ACC112 (cell line): ENCODE data around the gene MAGI1.

ENCODE experiments used
- H2AFZ ChIP-seq: fragments of 200-600 bp; sonication (generic); one replicate; pipeline ENCODE4 v1.6.0; 2017; ENCODE audit warnings: antibody characterized with exemption, low read length; ENCODE audit not compliant: unreplicated experiment
- H3K27ac ChIP-seq: fragments of 200-600 bp; sonication (generic); 2 replicates; pipeline ENCODE4 v1.5.1; 2014; ENCODE audit warnings: low read depth, mild to moderate bottlenecking, antibody characterized with exemption, low read length, moderate library complexity
- H3K27me3 ChIP-seq: fragments of 200-600 bp; sonication (generic); 2 replicates; pipeline ENCODE4 v1.6.1; 2014; ENCODE audit warnings: mild to moderate bottlenecking, antibody characterized with exemption, low read length, moderate library complexity, mixed read lengths; ENCODE audit not compliant: insufficient read depth
- H3K36me3 ChIP-seq: fragments of 200-600 bp; sonication (generic); 2 replicates; pipeline ENCODE4 v1.6.1; 2016; ENCODE audit warnings: mild to moderate bottlenecking, antibody characterized with exemption, low read length, moderate library complexity, mixed read lengths; ENCODE audit not compliant: insufficient read depth
- H3K4me1 ChIP-seq: fragments of 200-600 bp; sonication (generic); one replicate; pipeline ENCODE4 v1.6.1; 2016; ENCODE audit warnings: low read length, mixed read lengths; ENCODE audit not compliant: insufficient read depth, unreplicated experiment, control insufficient read depth
- H3K4me3 ChIP-seq: fragments of 200-600 bp; sonication (generic); 2 replicates; pipeline ENCODE4 v1.5.1; 2014; ENCODE audit warnings: mild to moderate bottlenecking, low read depth, low read length
- H3K79me2 ChIP-seq: fragments of 200-600 bp; sonication (generic); one replicate; pipeline ENCODE4 v1.6.0; 2016; ENCODE audit warnings: low read length; ENCODE audit not compliant: control insufficient read depth, unreplicated experiment, insufficient read depth

Gene MAGI1

DNA sequence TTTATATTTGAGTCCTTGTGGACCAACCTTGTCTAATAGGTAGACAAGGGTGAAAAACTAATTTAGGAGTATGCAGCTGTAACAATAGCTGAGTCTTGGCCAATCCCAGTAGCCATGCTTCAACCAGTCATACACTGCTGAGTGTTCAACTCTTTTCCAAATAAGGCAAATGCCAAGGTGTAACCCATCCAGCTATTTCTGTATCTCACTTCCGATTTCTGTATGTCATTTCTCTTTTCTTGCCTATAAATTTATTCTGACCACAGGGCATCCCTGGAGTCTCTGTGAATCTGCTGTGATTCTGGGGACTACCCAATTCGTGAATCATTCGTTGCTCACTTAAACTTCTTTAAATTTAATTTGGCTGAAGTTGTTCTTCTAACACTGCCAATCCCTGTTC lies 93.2 kb downstream of the MAGI1 start:
- Histone ChIP-seq H3K79me2 (peaks cover 6% of the 10 kb centered on the region), H3K4me3 (no peak overlapping the region), H3K27ac (peak overlapping the region; percentile 91), H3K36me3 (no peaks in the 10 kb centered on the region), H3K27me3 (no peaks in the 10 kb centered on the region), H3K4me1 (peaks cover 50% of the 10 kb centered on the region), H2AFZ (no peak overlapping the region)

DNA sequence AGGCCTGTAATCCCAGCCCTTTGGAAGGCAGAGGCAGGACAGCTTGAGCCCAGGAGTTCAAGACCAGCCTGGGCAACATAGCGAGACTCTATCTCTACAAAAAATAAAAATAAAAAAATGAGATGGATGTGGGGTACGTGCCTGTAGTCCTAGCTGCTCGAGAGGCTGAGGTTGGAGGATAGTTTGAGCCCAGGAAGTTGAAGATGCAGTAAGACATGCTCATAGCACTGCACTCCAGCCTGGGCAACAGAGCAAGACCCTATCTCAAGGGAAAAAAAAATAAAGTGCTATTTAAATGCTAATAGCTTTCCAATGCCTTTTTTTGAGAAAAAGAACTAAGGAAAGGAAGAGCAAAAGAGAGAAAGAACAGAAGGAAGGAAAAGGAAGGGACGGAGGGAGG lies 94.5 kb downstream of the MAGI1 start:
- H3K4me3 ChIP-seq: no peak overlapping the region
- H3K27me3 ChIP-seq: no peaks in the 10 kb centered on the region
- H3K4me1 ChIP-seq: peaks cover 53% of the 10 kb centered on the region
- peaks cover 5% of the 10 kb centered on the region for H3K79me2 ChIP-seq
- H2AFZ ChIP-seq: no peak overlapping the region
- H3K36me3 ChIP-seq: no peaks in the 10 kb centered on the region
- H3K27ac ChIP-seq: no peak overlapping the region

DNA sequence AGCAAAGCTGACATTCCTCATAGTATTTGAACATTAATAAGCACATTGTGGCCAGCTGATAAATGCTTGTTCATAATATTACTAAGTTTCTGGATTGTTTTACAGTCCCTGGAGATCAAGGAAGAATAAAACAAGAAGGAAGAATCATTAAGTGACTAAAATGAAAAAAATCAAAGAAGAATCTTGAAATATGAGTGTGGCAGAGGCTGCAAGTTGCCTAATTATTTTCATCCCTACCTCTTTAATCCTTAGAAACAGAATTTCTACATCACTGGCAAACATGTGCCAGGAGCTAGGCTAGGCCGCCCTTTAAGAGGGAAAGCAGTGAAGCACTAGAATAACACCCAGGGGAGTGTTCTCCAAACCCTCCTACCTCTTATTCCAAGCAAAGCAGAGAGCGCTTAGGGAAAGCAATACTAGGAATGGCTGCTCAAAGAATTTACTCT lies 98.9 kb downstream of the MAGI1 start:
- H3K36me3 ChIP-seq: no peaks in the 10 kb centered on the region
- peak overlapping the region; percentile 95 for H3K27ac ChIP-seq
- peaks cover 6% of the 10 kb centered on the region for H3K79me2 ChIP-seq
- peak overlapping the region; percentile 79 for H2AFZ ChIP-seq
- H3K4me1 ChIP-seq: peaks cover 32% of the 10 kb centered on the region
- H3K4me3 ChIP-seq: peak overlapping the region; percentile 60
- no peaks in the 10 kb centered on the region for H3K27me3 ChIP-seq

DNA sequence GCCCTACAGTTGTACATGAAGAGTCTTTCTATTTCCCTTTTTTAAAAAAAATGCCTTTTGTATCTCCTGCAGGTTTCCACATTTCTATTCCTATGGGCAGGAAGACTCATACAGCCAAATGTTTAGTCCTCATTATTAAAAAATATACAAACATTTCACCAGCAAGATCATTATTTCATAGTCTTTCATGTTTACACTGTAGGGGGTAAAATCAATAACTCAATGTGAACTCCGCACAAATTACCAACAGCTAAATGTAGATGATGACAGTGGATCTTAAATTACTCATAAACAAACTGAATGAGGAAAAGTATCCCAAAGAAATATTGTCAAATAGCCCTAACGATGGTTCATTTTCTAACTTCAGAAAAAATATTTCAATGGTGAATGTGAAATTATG lies 99.5 kb downstream of the MAGI1 start:
- Histone ChIP-seq H3K36me3 (no peaks in the 10 kb centered on the region), H3K79me2 (peaks cover 6% of the 10 kb centered on the region), H2AFZ (peak overlapping the region; percentile 79), H3K4me3 (peak overlapping the region; percentile 60), H3K27me3 (no peaks in the 10 kb centered on the region), H3K27ac (peak overlapping the region; percentile 95), H3K4me1 (peaks cover 29% of the 10 kb centered on the region)

DNA sequence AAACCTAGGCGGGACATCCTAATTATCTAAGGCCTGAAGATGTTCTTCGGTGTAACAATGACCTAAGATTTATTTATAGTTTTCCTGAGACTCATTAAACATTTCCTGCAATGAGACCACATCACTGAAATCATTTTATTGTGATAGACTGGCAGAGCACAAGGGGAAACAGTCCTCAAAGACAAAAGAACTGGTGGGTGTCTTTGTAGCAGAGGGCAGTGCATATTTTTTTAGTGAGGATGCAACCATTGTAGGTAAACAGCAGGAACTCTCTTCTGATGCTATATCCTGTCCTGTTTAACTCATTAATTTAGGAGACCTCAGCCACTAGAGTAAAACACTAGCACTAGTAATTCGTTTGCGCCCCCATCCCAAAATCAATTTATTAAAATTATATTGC lies 100.0 kb downstream of the MAGI1 start:
- Histone ChIP-seq H2AFZ (no peak overlapping the region), H3K4me1 (peaks cover 29% of the 10 kb centered on the region), H3K36me3 (no peaks in the 10 kb centered on the region), H3K79me2 (peaks cover 6% of the 10 kb centered on the region), H3K27ac (peak overlapping the region; percentile 95), H3K4me3 (peak overlapping the region; percentile 60; the same call in 1 of the 2 replicates), H3K27me3 (no peaks in the 10 kb centered on the region)

DNA sequence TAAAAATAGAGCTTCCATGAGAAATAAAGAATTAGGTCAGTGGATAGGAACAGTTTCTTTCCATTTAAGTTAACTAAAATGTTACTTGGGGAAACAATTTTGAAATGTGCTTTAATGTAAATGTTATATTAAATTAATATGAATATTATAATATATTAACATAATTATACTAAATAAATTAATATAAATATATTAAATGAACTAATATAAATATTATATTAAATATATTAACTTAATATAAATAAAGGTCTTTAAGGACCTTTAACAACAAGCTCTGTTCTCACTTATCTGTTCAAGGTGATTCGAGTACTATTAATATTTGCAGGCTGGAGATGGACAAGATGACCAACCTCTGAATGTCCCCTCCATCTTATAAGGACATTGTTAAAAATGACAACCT lies 100.6 kb downstream of the MAGI1 start:
- Histone ChIP-seq H3K36me3 (no peaks in the 10 kb centered on the region), H3K4me1 (peaks cover 29% of the 10 kb centered on the region), H3K79me2 (peaks cover 6% of the 10 kb centered on the region), H3K27ac (peak overlapping the region; percentile 95), H3K4me3 (no peak overlapping the region), H2AFZ (no peak overlapping the region), H3K27me3 (no peaks in the 10 kb centered on the region)

DNA sequence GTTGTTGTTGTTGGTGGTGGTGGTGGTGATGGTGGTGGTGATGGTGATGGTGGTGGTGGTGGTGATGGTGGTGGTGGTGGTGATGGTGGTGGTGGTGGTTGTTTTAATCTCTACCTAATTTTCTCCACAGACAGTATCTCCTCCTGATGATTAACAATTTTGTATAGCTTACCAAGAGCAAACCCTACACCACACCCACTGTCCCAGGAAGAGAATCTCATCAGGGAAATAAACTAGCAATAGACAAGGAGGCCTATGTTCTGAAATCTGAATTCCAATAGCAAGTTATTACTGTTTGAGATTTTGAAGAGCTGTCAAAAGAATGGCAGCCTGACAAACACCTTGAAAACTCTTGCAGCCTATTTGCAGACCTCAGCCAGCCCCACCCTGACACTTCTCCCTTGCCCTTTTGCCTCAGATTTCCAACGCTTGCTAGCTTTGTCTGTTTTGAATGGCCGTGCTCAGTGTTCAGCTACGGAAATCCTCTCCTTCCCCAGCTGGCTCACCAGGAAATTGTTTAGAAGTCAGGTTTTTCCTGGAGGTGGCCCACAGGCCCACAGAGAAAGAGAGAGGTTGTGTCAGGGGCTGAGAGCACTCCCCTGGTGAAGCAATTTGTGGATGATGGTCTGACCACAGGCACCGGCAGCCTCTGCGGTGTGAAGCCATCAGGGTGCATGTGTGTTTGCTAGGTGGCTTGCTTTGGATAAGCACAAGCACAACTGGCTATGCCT lies 101.6 kb downstream of the MAGI1 start:
- H2AFZ ChIP-seq: no peak overlapping the region
- H3K27ac ChIP-seq: no peak overlapping the region
- peaks cover 6% of the 10 kb centered on the region for H3K79me2 ChIP-seq
- no peak overlapping the region for H3K4me3 ChIP-seq
- peaks cover 29% of the 10 kb centered on the region for H3K4me1 ChIP-seq
- no peaks in the 10 kb centered on the region for H3K36me3 ChIP-seq
- H3K27me3 ChIP-seq: no peaks in the 10 kb centered on the region

DNA sequence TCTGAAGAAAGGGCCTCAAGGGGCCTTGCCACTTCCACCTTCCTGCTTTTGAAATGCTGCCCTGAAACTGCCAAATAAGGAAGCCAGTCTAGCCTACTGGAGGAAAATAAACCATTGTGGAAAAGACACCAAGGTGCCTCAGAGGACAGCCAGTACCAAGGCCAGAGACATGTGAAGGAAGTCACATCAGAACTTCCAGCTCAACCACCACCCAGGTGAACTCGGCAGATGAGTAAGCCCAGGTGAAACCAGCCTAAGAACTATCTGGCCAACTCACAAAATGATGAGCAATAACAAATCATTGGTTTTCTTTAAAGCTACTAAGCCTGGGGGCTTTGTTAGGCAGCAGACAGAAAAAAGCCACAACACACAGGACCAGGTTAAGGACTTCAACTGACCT lies 103.0 kb downstream of the MAGI1 start:
- H3K79me2 ChIP-seq: peaks cover 6% of the 10 kb centered on the region

DNA sequence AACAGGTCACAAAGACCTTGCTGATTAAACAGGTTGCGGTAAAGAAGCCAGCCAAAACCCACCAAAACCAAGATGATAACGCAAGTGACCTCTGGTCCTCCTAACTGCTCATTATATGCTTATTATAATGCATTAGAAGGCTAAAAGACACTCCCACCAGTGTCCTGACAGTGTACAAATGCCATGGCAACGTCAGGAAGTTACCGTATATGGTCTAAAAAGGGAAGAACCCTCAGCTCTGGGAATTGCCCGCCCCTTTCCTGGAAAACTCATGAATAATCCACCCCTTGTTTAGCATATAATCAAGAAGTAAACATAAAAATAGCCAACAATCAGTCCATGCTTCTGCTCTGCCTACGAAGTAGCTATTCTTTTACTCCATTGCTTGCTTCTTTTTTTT lies 108.1 kb downstream of the MAGI1 start:
- no peak overlapping the region for H3K27ac ChIP-seq
- peaks cover 3% of the 10 kb centered on the region for H3K79me2 ChIP-seq

More for the DNA sequence above, 103.0 kb downstream of the MAGI1 start:
- H2AFZ ChIP-seq: no peak overlapping the region
- H3K36me3 ChIP-seq: no peaks in the 10 kb centered on the region
- H3K27me3 ChIP-seq: no peaks in the 10 kb centered on the region
- peaks cover 28% of the 10 kb centered on the region for H3K4me1 ChIP-seq
- no peak overlapping the region for H3K27ac ChIP-seq
- no peak overlapping the region for H3K4me3 ChIP-seq

DNA sequence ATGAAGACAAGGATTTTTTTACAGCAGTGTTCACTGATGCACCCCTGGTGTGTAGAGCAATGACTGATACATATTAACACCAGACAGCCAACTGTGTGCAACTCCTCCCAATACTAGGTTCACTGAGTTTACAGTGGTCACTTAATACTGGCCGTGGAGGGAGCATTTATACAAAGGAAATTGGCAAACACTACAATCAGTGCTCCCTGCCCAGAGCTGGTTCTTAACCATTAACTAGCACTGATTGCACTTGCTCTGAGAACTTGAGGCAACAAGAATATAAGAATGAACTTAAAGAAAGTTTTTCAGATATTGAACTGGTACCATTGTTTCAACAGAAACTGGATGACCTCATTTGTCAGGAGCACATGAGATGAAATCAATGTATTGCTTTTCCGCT lies 110.6 kb downstream of the MAGI1 start:
- no peak overlapping the region for H2AFZ ChIP-seq
- no peak overlapping the region for H3K27ac ChIP-seq
- H3K4me3 ChIP-seq: no peak overlapping the region
- peaks cover 7% of the 10 kb centered on the region for H3K4me1 ChIP-seq
- H3K36me3 ChIP-seq: no peaks in the 10 kb centered on the region
- H3K27me3 ChIP-seq: no peaks in the 10 kb centered on the region
- H3K79me2 ChIP-seq: peaks cover 10% of the 10 kb centered on the region

More for the DNA sequence above, 108.1 kb downstream of the MAGI1 start:
- H2AFZ ChIP-seq: no peak overlapping the region
- no peaks in the 10 kb centered on the region for H3K27me3 ChIP-seq
- peaks cover 7% of the 10 kb centered on the region for H3K4me1 ChIP-seq
- no peaks in the 10 kb centered on the region for H3K36me3 ChIP-seq
- no peak overlapping the region for H3K4me3 ChIP-seq

DNA sequence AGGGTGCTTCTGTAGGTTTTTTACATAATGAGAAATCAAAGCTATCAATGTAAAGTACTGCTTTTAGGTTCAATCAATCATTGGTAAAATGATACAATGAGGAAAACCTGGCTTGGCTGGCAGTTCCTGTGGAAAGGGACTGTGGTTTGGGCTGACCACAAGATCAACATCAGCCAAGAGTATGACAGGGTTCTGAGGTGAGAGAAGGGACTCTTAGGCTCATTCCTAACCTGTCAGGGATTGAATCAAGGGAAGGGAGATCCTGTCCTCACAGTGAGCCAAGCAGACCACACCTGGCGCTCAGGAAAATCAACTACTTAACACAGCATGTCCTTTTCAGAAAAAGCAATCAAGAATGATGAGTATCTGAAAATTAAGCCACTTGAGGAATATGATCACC lies 111.1 kb downstream of the MAGI1 start:
- Histone ChIP-seq H3K79me2 (peaks cover 10% of the 10 kb centered on the region), H3K27me3 (no peaks in the 10 kb centered on the region), H3K4me1 (peaks cover 7% of the 10 kb centered on the region), H3K4me3 (no peak overlapping the region), H3K27ac (no peak overlapping the region), H3K36me3 (no peaks in the 10 kb centered on the region), H2AFZ (no peak overlapping the region)
